Nephron (organoid): ENCODE results near the gene MET.
"Not testable (repeated sequence)": the region's sequence is repeated elsewhere in the genome, so short reads cannot be mapped to it uniquely, and the experiment has no call there.

Experiments used
- H3K27ac Mint-ChIP-seq, 3 experiments: 2 replicates each; pipeline ENCODE4 v1.8.0; 2020; ENCODE audit warnings: mixed read lengths in 3 of 3, mild to moderate bottlenecking in 2 of 3, moderate library complexity in 1 of 3
- H3K27me3 Mint-ChIP-seq: 2 replicates; pipeline ENCODE4 v1.8.0; 2021; ENCODE audit warnings: low read depth, mild to moderate bottlenecking, moderate library complexity, mixed read lengths
- H3K36me3 Mint-ChIP-seq: 2 replicates; pipeline ENCODE4 v1.8.0; 2020; ENCODE audit warnings: low read depth, mixed read lengths
- H3K4me1 Mint-ChIP-seq: 2 replicates; pipeline ENCODE4 v1.8.0; 2020; ENCODE audit warnings: mixed read lengths
- H3K4me3 Mint-ChIP-seq, 3 experiments: 2 replicates each; pipeline ENCODE4 v1.8.0; 2020; ENCODE audit warnings: mild to moderate bottlenecking in 3 of 3, mixed read lengths in 3 of 3, moderate library complexity in 2 of 3
- H3K9me3 Mint-ChIP-seq: 2 replicates; pipeline ENCODE4 v1.8.0; 2020; ENCODE audit warnings: mixed read lengths
- TF ChIP-seq, protein P1 (sequence below), 3 experiments: fragments of 200-600 bp; sonication (generic); IDR thresholded peaks; one replicate each; pipeline ENCODE4 v1.5.0; 2021; ENCODE audit warnings: antibody characterized with exemption in 3 of 3; ENCODE audit not compliant: unreplicated experiment in 3 of 3

Gene MET

DNA sequence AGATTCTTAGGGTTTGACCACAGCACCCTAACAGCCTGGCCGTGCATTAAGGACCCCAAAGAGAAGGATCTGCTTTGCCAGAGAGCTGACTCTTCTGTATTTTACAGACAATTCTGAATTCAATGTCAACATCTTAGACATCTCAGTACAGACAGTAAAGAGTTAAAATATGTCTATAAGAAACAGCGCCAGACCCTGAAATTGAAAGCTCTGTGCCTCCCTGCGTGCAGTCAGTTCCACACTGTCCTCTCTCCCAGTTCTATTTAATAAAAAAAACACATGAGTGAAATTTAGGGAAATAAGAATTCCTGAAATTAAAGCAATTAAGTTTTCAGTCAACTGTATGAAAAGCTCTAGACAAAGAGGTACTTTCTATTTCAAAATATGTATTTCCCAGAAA is 45.1 kb downstream of the MET start:
- no peaks in the 10 kb centered on the region for H3K9me3 Mint-ChIP-seq
- H3K27ac Mint-ChIP-seq, result no peak overlapping the region
- peaks cover 2% of the 10 kb centered on the region for H3K36me3 Mint-ChIP-seq
- peaks cover 25% of the 10 kb centered on the region for H3K4me1 Mint-ChIP-seq
- TF ChIP-seq, protein P1, sequence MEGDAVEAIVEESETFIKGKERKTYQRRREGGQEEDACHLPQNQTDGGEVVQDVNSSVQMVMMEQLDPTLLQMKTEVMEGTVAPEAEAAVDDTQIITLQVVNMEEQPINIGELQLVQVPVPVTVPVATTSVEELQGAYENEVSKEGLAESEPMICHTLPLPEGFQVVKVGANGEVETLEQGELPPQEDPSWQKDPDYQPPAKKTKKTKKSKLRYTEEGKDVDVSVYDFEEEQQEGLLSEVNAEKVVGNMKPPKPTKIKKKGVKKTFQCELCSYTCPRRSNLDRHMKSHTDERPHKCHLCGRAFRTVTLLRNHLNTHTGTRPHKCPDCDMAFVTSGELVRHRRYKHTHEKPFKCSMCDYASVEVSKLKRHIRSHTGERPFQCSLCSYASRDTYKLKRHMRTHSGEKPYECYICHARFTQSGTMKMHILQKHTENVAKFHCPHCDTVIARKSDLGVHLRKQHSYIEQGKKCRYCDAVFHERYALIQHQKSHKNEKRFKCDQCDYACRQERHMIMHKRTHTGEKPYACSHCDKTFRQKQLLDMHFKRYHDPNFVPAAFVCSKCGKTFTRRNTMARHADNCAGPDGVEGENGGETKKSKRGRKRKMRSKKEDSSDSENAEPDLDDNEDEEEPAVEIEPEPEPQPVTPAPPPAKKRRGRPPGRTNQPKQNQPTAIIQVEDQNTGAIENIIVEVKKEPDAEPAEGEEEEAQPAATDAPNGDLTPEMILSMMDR (IDR thresholded peaks at IDR 0.05; ENCODE audit: unreplicated experiment in 3 of 3), result no peak
- H3K27me3 Mint-ChIP-seq, result peaks cover 4% of the 10 kb centered on the region
- H3K4me3 Mint-ChIP-seq, result no peak overlapping the region

DNA sequence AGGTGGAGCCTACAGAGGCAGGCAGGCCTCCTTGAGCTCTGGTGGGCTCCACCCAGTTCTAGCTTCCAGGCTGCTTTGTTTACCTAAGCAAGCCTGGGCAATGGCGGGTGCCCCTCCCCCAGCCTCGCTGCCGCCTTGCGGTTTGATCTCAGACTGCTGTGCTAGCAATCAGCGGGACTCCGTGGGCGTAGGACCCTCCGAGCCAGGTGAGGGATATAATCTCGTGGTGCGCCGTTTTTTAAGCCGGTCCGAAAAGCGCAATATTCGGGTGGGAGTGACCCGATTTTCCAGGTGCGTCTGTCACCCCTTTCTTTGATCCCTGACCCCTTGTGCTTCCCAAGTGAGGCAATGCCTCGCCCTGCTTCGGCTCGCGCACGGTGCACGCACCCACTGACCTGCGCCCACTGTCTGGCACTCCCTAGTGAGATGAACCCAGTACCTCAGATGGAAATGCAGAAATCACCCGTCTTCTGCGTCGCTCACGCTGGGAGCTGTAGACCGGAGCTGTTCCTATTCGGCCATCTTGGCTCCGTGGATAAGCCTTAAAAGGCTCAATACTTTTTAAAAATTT is 52.0 kb downstream of the MET start:
- not testable (repeated sequence) for H3K4me1 Mint-ChIP-seq, H3K36me3 Mint-ChIP-seq, H3K4me3 Mint-ChIP-seq, H3K27me3 Mint-ChIP-seq, H3K27ac Mint-ChIP-seq, H3K9me3 Mint-ChIP-seq

DNA sequence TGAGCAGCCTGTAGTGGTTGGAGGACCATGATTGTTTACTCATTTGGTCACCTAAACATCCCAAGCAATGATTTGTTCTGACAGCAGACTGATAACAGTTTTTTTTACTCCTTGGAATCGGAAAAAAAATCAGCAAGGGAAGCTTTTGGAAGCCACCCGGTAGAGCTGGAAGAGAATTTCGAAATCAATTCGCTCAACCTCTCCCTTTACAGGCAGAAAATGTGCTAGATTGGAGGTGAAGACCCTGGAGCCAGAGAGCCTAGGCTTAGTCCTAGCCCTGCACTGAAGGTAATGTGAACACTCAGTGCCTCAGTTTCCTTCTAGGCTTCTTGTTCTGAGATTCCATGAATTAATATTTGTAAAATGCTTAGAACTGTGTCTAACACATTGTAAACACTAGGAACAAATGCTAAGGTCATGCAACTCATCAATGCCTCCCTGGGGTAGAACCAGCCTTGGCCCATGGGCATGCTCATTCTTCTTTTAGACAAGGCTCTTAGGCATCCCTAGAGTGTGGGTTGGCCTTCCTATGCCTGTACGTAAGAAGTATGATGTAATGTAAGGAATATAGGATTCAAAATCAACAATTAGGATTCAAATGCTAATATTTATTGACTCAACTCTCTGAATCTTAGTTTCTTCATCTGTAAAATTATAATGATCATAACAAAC is 52.7 kb downstream of the MET start:
- Mint-ChIP-seq H3K27ac (no peak overlapping the region), H3K27me3 (no peaks in the 10 kb centered on the region), H3K4me3 (no peak overlapping the region)

DNA sequence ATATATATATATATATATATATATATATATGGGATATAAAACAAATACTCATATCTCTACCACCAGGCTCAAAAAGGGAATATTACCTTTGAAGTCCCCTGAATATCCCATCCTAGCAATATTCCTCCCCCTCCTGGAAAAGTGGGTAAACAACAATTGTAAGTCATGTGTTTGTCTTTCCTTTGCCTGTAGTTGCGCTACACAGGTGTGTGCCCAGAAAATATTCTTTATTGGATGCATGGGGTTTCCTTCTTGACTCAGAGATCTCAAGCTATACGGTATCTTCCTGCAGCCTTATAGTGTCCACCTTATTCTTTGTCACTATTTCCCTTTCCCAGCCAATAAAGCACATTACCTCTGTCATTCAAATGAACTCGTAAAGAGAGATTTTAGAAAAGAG is 54.2 kb downstream of the MET start:
- no peaks in the 10 kb centered on the region for H3K9me3 Mint-ChIP-seq
- no peaks in the 10 kb centered on the region for H3K27me3 Mint-ChIP-seq
- TF ChIP-seq, protein P1 (IDR thresholded peaks at IDR 0.05; ENCODE audit: unreplicated experiment in 3 of 3), result no peak
- no peaks in the 10 kb centered on the region for H3K36me3 Mint-ChIP-seq
- no peak overlapping the region for H3K4me3 Mint-ChIP-seq
- peaks cover 24% of the 10 kb centered on the region for H3K4me1 Mint-ChIP-seq
- H3K27ac Mint-ChIP-seq, result no peak overlapping the region

More for the DNA sequence above, 52.7 kb downstream of the MET start:
- Mint-ChIP-seq H3K4me1 (peaks cover 9% of the 10 kb centered on the region), H3K9me3 (no peaks in the 10 kb centered on the region), H3K36me3 (no peaks in the 10 kb centered on the region)
- TF ChIP-seq, protein P1 (IDR thresholded peaks at IDR 0.05; ENCODE audit: unreplicated experiment in 3 of 3), result no peak

DNA sequence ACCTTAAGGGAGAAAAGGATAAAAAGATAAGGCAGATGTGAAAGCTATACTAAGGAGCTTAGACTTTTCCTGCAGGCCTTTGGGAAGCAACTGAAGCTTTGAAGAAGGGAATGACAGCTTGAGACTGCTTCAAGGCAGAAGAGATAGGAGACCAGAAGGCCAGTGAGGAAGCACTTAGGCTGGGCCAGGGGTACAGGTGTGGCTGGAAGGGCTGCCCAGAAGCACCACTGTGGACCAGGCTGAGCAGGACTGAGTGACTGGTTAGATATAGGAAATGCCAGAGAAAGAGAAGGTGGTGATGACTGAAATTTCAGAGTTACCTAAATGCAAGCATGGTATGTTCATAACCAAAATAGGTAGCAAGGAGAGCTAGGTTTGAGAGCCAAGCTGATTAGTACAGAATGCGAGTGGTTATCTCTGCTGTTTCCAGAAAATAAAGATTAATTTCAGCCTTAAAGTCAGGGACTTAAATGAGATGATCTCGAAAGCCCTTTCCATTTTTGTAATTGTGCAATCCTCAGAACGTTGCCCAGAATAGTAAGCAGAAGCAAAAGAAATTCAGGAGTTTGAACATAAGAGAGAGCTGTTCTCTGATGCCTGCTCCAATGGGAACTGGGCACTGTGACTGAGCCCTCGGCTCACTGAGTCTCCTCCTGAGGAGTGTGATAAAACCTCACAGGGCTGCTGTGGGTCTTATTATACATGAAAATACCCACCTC is 54.9 kb downstream of the MET start:
- Mint-ChIP-seq H3K27me3 (no peaks in the 10 kb centered on the region), H3K4me1 (peaks cover 30% of the 10 kb centered on the region), H3K27ac (peak overlapping the region; percentile 56 to 60 (median 59)), H3K36me3 (no peaks in the 10 kb centered on the region), H3K9me3 (no peaks in the 10 kb centered on the region), H3K4me3 (no peak overlapping the region)
- TF ChIP-seq, protein P1 (IDR thresholded peaks at IDR 0.05; ENCODE audit: unreplicated experiment in 3 of 3), result no peak

DNA sequence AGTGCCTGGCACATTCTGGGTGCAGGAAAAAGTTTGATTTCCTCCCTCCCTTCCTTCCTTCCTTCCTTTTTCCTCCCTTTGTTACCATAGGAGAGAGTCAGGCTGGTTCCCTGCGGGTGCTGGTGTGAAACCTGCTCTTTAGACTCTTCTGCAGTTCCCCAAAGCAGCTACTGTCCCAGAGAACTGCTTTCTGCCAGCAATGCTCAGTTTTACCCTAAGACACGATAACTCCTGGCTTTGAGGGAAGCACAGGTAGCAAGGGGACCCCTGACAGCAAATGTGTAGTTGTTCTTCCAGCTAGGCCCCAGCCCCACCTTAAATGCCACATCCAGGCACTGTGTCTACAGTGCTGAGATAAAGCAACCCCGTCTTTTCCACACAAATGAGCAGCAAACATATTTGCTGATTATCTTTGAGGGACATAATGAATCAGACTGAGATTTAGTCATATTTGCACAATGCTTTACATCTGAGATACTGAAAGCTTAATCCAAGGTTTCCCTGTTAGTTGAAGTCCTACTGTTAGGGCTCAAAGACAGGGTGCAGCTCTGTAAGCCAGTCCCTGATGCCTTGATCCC is 55.5 kb downstream of the MET start:
- TF ChIP-seq, protein P1 (IDR thresholded peaks at IDR 0.05; ENCODE audit: unreplicated experiment in 3 of 3), result no peak
- Mint-ChIP-seq H3K9me3 (no peaks in the 10 kb centered on the region), H3K4me3 (no peak overlapping the region), H3K36me3 (no peaks in the 10 kb centered on the region), H3K27ac (peak overlapping the region; percentile 56 to 59 (median 59)), H3K4me1 (peaks cover 33% of the 10 kb centered on the region), H3K27me3 (no peaks in the 10 kb centered on the region)
